H1 (cell line): ENCODE data around the gene C2. TPM values are rescaled to one million over a fixed set of nuclear protein-coding genes. Genes with fewer than 3 reads are reported as not detected.

Experiments
- CTCF ChIA-PET: fragments of 300-600 bp; sonication (Branson Sonifier 250); formaldehyde crosslinking; loops from one replicate; lab custom pipeline; 2021; ENCODE audit not compliant: partially characterized antibody; lab: Charles Lee
- POLR2A ChIA-PET: fragments of 300-600 bp; sonication (Branson Sonifier 250); formaldehyde crosslinking; loops from one replicate; lab custom pipeline; 2021; ENCODE audit warnings: inconsistent platforms; ENCODE audit not compliant: partially characterized antibody; lab: Charles Lee
- DNase-seq, 2 experiments: peaks; one replicate each; pipeline versions ENCODE4 v3.0.0 to v3.0.0-alpha.2; 2010 to 2022; ENCODE audit warnings: low spot score in 2 of 2, low read depth in 1 of 2, mixed read lengths in 1 of 2
- FAIRE-seq: peaks from 2 replicates; lab custom pipeline; 2011; peaks lifted over from hg19 to GRCh38; lab: Jason Lieb, UNC
- H2AFZ ChIP-seq: 2 replicates; pipeline ENCODE4 v1.8.1; 2012; ENCODE audit warnings: low read length, inconsistent platforms
- H2AK5ac ChIP-seq: 2 replicates; pipeline ENCODE4 v1.6.1; 2013; ENCODE audit warnings: low read depth, low read length
- H2BK120ac ChIP-seq: replicated peaks from 2 replicates; pipeline ENCODE3; 2013; ENCODE audit warnings: low read depth, low read length, inconsistent platforms
- H2BK12ac ChIP-seq: 2 replicates; pipeline ENCODE4 v1.6.1; 2013; ENCODE audit warnings: low read depth, low read length
- H2BK15ac ChIP-seq: 2 replicates; pipeline ENCODE4 v1.6.1; 2013; ENCODE audit warnings: low read length
- H2BK20ac ChIP-seq: 2 replicates; pipeline ENCODE4 v1.6.1; 2013; ENCODE audit warnings: low read length
- H2BK5ac ChIP-seq: 2 replicates; pipeline ENCODE4 v1.6.1; 2013; ENCODE audit warnings: low read depth, low read length
- H3K14ac ChIP-seq: 2 replicates; pipeline ENCODE4 v1.6.1; 2013; ENCODE audit warnings: inconsistent platforms; ENCODE audit not compliant: insufficient read length
- H3K18ac ChIP-seq: 2 replicates; pipeline ENCODE4 v1.6.1; 2013; ENCODE audit warnings: low read length; ENCODE audit errors: extremely low read depth
- H3K23ac ChIP-seq: 2 replicates; pipeline ENCODE4 v1.6.1; 2013; ENCODE audit warnings: inconsistent platforms; ENCODE audit not compliant: insufficient read length
- H3K23me2 ChIP-seq: 2 replicates; pipeline ENCODE4 v1.6.1; 2013; ENCODE audit warnings: low read depth, low read length
- H3K27ac ChIP-seq: 2 replicates; pipeline ENCODE4 v1.6.1; 2011; ENCODE audit warnings: low read depth, low read length, inconsistent platforms
- H3K27me3 ChIP-seq, 4 experiments: replicated peaks in 1 of 4; 1 replicate in 1 of 4; 2 replicates in 3 of 4; pipeline versions ENCODE4 v1.6.1 to v1.8.1; 2011 to 2013; ENCODE audit warnings: low read length in 3 of 4, mild to moderate bottlenecking in 3 of 4, inconsistent platforms in 2 of 4, mixed read lengths in 2 of 4, moderate library complexity in 1 of 4; ENCODE audit not compliant: control insufficient read depth in 3 of 4, insufficient read depth in 3 of 4; ENCODE audit errors: extremely low read depth in 1 of 4
- H3K36me3 ChIP-seq, 4 experiments: 2 replicates each; pipeline versions ENCODE4 v1.6.1 to v1.8.1; 2011 to 2013; ENCODE audit warnings: mild to moderate bottlenecking in 4 of 4, low read length in 3 of 4, moderate library complexity in 2 of 4, control low read depth in 1 of 4, inconsistent platforms in 1 of 4; ENCODE audit not compliant: insufficient read depth in 4 of 4, control insufficient read depth in 2 of 4
- H3K4ac ChIP-seq: replicated peaks from 2 replicates; pipeline ENCODE3; 2013; ENCODE audit warnings: low read length, low read depth, mixed read lengths, inconsistent platforms; ENCODE audit not compliant: insufficient read length
- H3K4me1 ChIP-seq, 4 experiments: replicated peaks in 1 of 4; 1 replicate in 1 of 4; 2 replicates in 3 of 4; pipeline versions ENCODE4 v1.6.1 to v1.8.1; 2011 to 2013; ENCODE audit warnings: low read length in 3 of 4, inconsistent platforms in 2 of 4, mixed read lengths in 1 of 4; ENCODE audit not compliant: insufficient read depth in 4 of 4, control insufficient read depth in 3 of 4
- H3K4me2 ChIP-seq, 2 experiments: 2 replicates each; pipeline versions ENCODE4 v1.6.1 to v1.8.1; 2011 to 2013; ENCODE audit warnings: low read depth in 2 of 2, low read length in 2 of 2, control low read depth in 1 of 2, inconsistent platforms in 1 of 2, mild to moderate bottlenecking in 1 of 2; ENCODE audit not compliant: insufficient read depth in 1 of 2
- H3K4me3 ChIP-seq, 4 experiments: fragments of 200-600, 300-600 bp in 1 of 4; sonication (generic), shearing (Covaris generic), sonication (Bioruptor Twin) in 1 of 4; 2 replicates each; pipeline versions ENCODE4 v1.5.1 to v1.8.1; 2011 to 2016; ENCODE audit warnings: low read length in 4 of 4, low read depth in 3 of 4, control low read depth in 2 of 4, inconsistent platforms in 2 of 4, mild to moderate bottlenecking in 2 of 4, mixed read lengths in 1 of 4, moderate library complexity in 1 of 4; ENCODE audit not compliant: insufficient read depth in 2 of 4; ENCODE audit errors: extremely low read depth in 1 of 4
- H3K56ac ChIP-seq: replicated peaks from 2 replicates; pipeline ENCODE3; 2013; ENCODE audit warnings: low read depth, mild to moderate bottlenecking, mixed read lengths, low read length, inconsistent platforms; ENCODE audit not compliant: insufficient read length
- H3K79me1 ChIP-seq: 2 replicates; pipeline ENCODE4 v1.6.1; 2013; ENCODE audit warnings: low read depth, low read length, control low read depth
- H3K79me2 ChIP-seq, 2 experiments: 2 replicates each; pipeline versions ENCODE4 v1.6.1 to v1.8.1; 2012 to 2013; ENCODE audit warnings: low read length in 2 of 2, mild to moderate bottlenecking in 2 of 2, inconsistent platforms in 1 of 2; ENCODE audit not compliant: insufficient read depth in 2 of 2, control insufficient read depth in 1 of 2
- H3K9ac ChIP-seq, 4 experiments: replicated peaks in 1 of 4; 1 replicate in 1 of 4; 2 replicates in 3 of 4; pipeline versions ENCODE4 v1.6.1 to v1.8.1; 2011 to 2013; ENCODE audit warnings: low read depth in 3 of 4, low read length in 3 of 4, control low read depth in 2 of 4, mild to moderate bottlenecking in 2 of 4, moderate library complexity in 2 of 4, inconsistent platforms in 1 of 4; ENCODE audit errors: extremely low read depth in 1 of 4
- H3K9me3 ChIP-seq, 2 experiments: 2 replicates each; pipeline versions ENCODE4 v1.6.1 to v1.8.1; 2012 to 2013; ENCODE audit warnings: mild to moderate bottlenecking in 2 of 2, moderate library complexity in 2 of 2, control low read depth in 1 of 2, inconsistent platforms in 1 of 2, low read depth in 1 of 2, low read length in 1 of 2, mixed read lengths in 1 of 2; ENCODE audit not compliant: insufficient read depth in 2 of 2
- H4K20me1 ChIP-seq, 2 experiments: replicated peaks in 1 of 2; 2 replicates each; pipeline versions ENCODE3 to v1.8.1; 2011 to 2013; ENCODE audit warnings: inconsistent platforms in 2 of 2, low read length in 2 of 2, mild to moderate bottlenecking in 1 of 2; ENCODE audit not compliant: insufficient read depth in 2 of 2, control insufficient read depth in 1 of 2
- H4K5ac ChIP-seq: 2 replicates; pipeline ENCODE4 v1.6.1; 2013; ENCODE audit warnings: low read length, low read depth, mixed read lengths, inconsistent platforms; ENCODE audit not compliant: insufficient read length
- H4K8ac ChIP-seq: 2 replicates; pipeline ENCODE4 v1.8.0; 2013; ENCODE audit warnings: mild to moderate bottlenecking, moderate library complexity, low read length, inconsistent platforms; ENCODE audit not compliant: insufficient read depth; ENCODE audit errors: extremely low read depth
- H4K91ac ChIP-seq: replicated peaks from 2 replicates; pipeline ENCODE3; 2013; ENCODE audit warnings: low read length, mixed read lengths, inconsistent platforms; ENCODE audit not compliant: insufficient read length
- ASH2L ChIP-seq: fragments of 200-600, 300-600 bp; sonication (generic); IDR thresholded peaks from one replicate; pipeline ENCODE4 v1.7.1; 2017; ENCODE audit warnings: low read length
- CREB1 ChIP-seq: IDR thresholded peaks from 2 replicates; pipeline ENCODE4 v1.6.1; 2012; ENCODE audit warnings: inconsistent platforms
- CTCF ChIP-seq, 3 experiments: IDR thresholded peaks; 1 replicate in 2 of 3; 2 replicates in 1 of 3; pipeline versions ENCODE4 v1.5.1 to v1.6.1; 2011; ENCODE audit warnings: low read length in 3 of 3, mild to moderate bottlenecking in 3 of 3, inconsistent platforms in 2 of 3, low read depth in 1 of 3, moderate library complexity in 1 of 3; ENCODE audit not compliant: insufficient read depth in 1 of 3; ENCODE audit errors: control extremely low read depth in 1 of 3
- EZH2 ChIP-seq: fragments of 200-600 bp; sonication (generic); IDR thresholded peaks from 2 replicates; pipeline ENCODE4 v1.7.1; 2012; ENCODE audit warnings: low read depth, mild to moderate bottlenecking, moderate library complexity, low read length, inconsistent platforms; ENCODE audit not compliant: severe bottlenecking
- JUND ChIP-seq: IDR thresholded peaks from 2 replicates; pipeline ENCODE4 v1.6.1; 2011; ENCODE audit warnings: mild to moderate bottlenecking, improper control_type of control experiment, low read length
- MAX ChIP-seq: IDR thresholded peaks from 2 replicates; pipeline ENCODE4 v1.6.1; 2012; ENCODE audit warnings: inconsistent platforms
- NANOG ChIP-seq: IDR thresholded peaks from 2 replicates; pipeline ENCODE4 v1.6.1; 2011; ENCODE audit warnings: low read length, low read depth, mild to moderate bottlenecking, inconsistent platforms; ENCODE audit not compliant: insufficient read depth, poor library complexity, severe bottlenecking
- SP2 ChIP-seq: IDR thresholded peaks from 2 replicates; pipeline ENCODE4 v1.6.1; 2012; ENCODE audit warnings: mild to moderate bottlenecking, low read length, inconsistent platforms
- SRF ChIP-seq: IDR thresholded peaks from 2 replicates; pipeline ENCODE4 v1.6.1; 2011; ENCODE audit warnings: mild to moderate bottlenecking, low read depth, low read length, moderate library complexity
- TEAD4 ChIP-seq: IDR thresholded peaks from 2 replicates; pipeline ENCODE4 v1.6.1; 2012; ENCODE audit warnings: low read depth, low read length, inconsistent platforms, mixed read lengths
- YY1 ChIP-seq: IDR thresholded peaks from 2 replicates; pipeline ENCODE4 v1.6.1; 2011; ENCODE audit warnings: low read depth, mild to moderate bottlenecking, low read length
- WGBS, 2 experiments: shearing (Covaris generic) in 1 of 2; methylation state at CpG; one replicate each; pipeline versions ENCODE4 v1.1.6 to v1.1.7; 2013 to 2015; ENCODE audit warnings: low lambda C conversion rate in 2 of 2, mixed read lengths in 2 of 2, inconsistent platforms in 1 of 2, low coverage in 1 of 2, missing lambda C conversion rate in 1 of 2; ENCODE audit not compliant: insufficient replicate concordance in 2 of 2, insufficient coverage in 1 of 2, insufficient read length in 1 of 2; ENCODE audit errors: extremely low coverage in 1 of 2, missing lambda C conversion rate in 1 of 2; 5-methylcytosine and 5-hydroxymethylcytosine counted together
- polyA plus RNA-seq, 7 experiments: library from polyadenylated mRNA; depleted of rRNA in 3 of 7; stranded (reverse) in 5 of 7; unstranded in 2 of 7; fragments of >200 nt in 5 of 7; fragments of 200-250 nt in 2 of 7; gene quantifications; 1 replicate in 5 of 7; 2 replicates in 1 of 7; 4 replicates in 1 of 7; pipeline versions ENCODE4 v1.2.1 to v1.2.3, GENCODE V29; 2011 to 2013; ENCODE audit warnings: missing spikeins in 2 of 7, mixed read lengths in 2 of 7
- total RNA-seq: library from RNA; stranded (reverse); fragmentation: NEBNext Ultra II Directional; extraction: Animal tissue kit (Norgen Biotek cat#: 25700); gene quantifications from 2 replicates; pipeline ENCODE4 v1.2.1, GENCODE V29; 2021

C2 gene
- total and polyA plus RNA-seq, 2 of the 8 experiments (the other 6 are each of a cell fraction or from before 2014, with no cell fraction given) = 0.26 to 0.38 TPM

- Histone ChIP-seq H2AK5ac (0 out of 2 replicates have a peak within 1 kb of the TSS, but pooled peaks have one; percentile 8), H3K23me2 (no peaks in the 10 kb centered on the region), H4K20me1 (peaks cover 2 to 12% of the 10 kb centered on the region in 2 experiments), H2BK5ac (no peak within 1 kb of the TSS), H2AFZ (no peak within 1 kb of the TSS), H2BK15ac (no peak within 1 kb of the TSS), H4K91ac (no peak within 1 kb of the TSS), H3K36me3 (peaks cover 17 to 39% (median 34%) of the 10 kb centered on the region in 4 experiments), H3K9ac (no peak within 1 kb of the TSS; a peak in 1 of 7 replicates), H4K5ac (no peak within 1 kb of the TSS), H3K4me3 (peak within 1 kb of the TSS in 1 of 4 experiments; percentile 46; a peak in 2 of 8 replicates), H3K14ac (no peak within 1 kb of the TSS), H3K79me2 (no peaks in the 10 kb centered on the region), H2BK12ac (peak within 1 kb of the TSS; percentile 39; the same call in 1 of the 2 replicates), H3K9me3 (no peaks in the 10 kb centered on the region), H3K4me1 (peaks cover 0 to 11% (median 0%) of the 10 kb centered on the region in 4 experiments; a peak in 1 of 7 replicates), H3K27me3 (no peaks in the 10 kb centered on the region), H2BK20ac (no peak within 1 kb of the TSS), H3K23ac (no peak within 1 kb of the TSS), H3K4me2 (peak within 1 kb of the TSS; percentile 52 to 58), H2BK120ac (no peak within 1 kb of the TSS), H4K8ac (peak within 1 kb of the TSS; percentile 38; the same call in 1 of the 2 replicates), H3K18ac (peak within 1 kb of the TSS; percentile 48), H3K56ac (no peak within 1 kb of the TSS), H3K27ac (no peak within 1 kb of the TSS), H3K79me1 (no peaks in the 10 kb centered on the region; the same call in 1 of the 2 replicates), H3K4ac (no peak within 1 kb of the TSS)
- FAIRE-seq = no peak
- 52% methylated on average over 6 of the region's 18 CpGs; no CpG with 5 or more reads in 1 of the 2 experiments for WGBS, 2 experiments
- peak in 1 of 2 experiments; percentile 71 for DNase-seq
- POLR2A ChIA-PET = interaction anchor here (0.6 to 2.8 kb wide), 10 partner anchors 9 to 156 kb away, joined by 3 to 11 read pairs (median 4); partner anchors contain the start of genes NEU1 and VARS1
- CTCF ChIA-PET = interaction anchor here (1.2 to 8.1 kb wide), 2 partner anchors 10 to 74 kb away, joined by 3 to 59 read pairs; no protein-coding TSS in a partner anchor
- TF ChIP-seq EZH2 (no peak), YY1 (no peak), CREB1 (peak; percentile 64), JUND (no peak), CTCF (IDR thresholded peaks at IDR 0.05; ENCODE audit: control extremely low read depth in 1 of 3, insufficient read depth in 1 of 3, low read depth in 1 of 3, low read length in 3 of 3) (no peak), NANOG (no peak), MAX (peak; percentile 50; the same call in 1 of the 2 replicates), TEAD4 (no peak), ASH2L (no peak), SP2 (no peak), SRF (no peak)
These were observed 48.8 kb upstream of the C2 start, which contains the start of gene SLC44A4 for GRCh38 chr6:31878726-31879125. SLC44A4 (minus strand) TSS chr6:31878997; CDS start chr6:31878980, 17 bp downstream.
